ENCODE measurements around the gene POLE4.
A peak's percentile ranks its signal among the peaks of the same experiment; 100 is the strongest.

Gene POLE4

GRCh38 chr2:74947703-74948102 lies 10.7 kb upstream of the POLE4 start:
- Mint-ChIP-seq H3K27me3 (no peaks in the 10 kb centered on the region), H3K4me3 (no peak overlapping the region), H3K9me3 (no peaks in the 10 kb centered on the region), H3K27ac (ENCODE audit: low read depth) (no peak overlapping the region), H3K4me1 (no peaks in the 10 kb centered on the region), H3K36me3 (ENCODE audit: insufficient read depth) (peaks cover 8% of the 10 kb centered on the region)
- DNase-seq (ENCODE audit: low spot score in 2 of 2): no peak
- ATAC-seq (replicated peaks; ENCODE audit: extremely low read depth, poor library complexity, severe bottlenecking): no peak

GRCh38 chr2:74948779-74949178 lies 9.7 kb upstream of the POLE4 start:
- no peak overlapping the region for H3K4me3 Mint-ChIP-seq
- H3K27ac Mint-ChIP-seq (ENCODE audit: low read depth): no peak overlapping the region
- H3K4me1 Mint-ChIP-seq: no peaks in the 10 kb centered on the region
- peaks cover 8% of the 10 kb centered on the region for H3K36me3 Mint-ChIP-seq (ENCODE audit: insufficient read depth)
- no peaks in the 10 kb centered on the region for H3K9me3 Mint-ChIP-seq
- H3K27me3 Mint-ChIP-seq: no peaks in the 10 kb centered on the region
- ATAC-seq (replicated peaks; ENCODE audit: extremely low read depth, poor library complexity, severe bottlenecking) (no peak), DNase-seq (ENCODE audit: low spot score in 2 of 2) (no peak)

DNA sequence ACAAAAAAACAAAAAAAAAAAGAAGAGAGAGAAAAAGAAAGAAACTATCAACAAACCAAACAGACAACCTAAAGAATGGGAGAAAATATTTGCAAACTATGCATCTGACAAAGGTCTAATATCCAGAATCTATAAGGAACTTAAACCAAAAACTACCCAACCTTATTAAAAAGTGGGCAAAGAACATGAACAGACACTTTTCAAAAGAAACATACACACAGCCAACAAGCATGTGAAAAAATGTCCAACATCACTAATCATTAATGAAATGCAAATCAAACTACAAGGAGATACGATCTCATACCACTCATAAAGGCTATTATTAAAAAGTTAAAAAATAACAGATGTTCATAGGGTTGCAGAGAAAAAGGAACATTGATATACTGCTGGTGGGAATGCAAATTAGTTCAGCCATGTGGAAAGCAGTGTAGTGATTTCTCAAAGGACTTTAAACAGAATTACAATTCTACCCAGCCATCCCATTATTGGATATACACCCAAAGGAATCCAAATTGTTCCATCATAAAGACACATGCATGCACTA lies 7.2 kb upstream of the POLE4 start:
- peaks cover 6% of the 10 kb centered on the region for H3K4me1 Mint-ChIP-seq
- no peaks in the 10 kb centered on the region for H3K27me3 Mint-ChIP-seq
- ATAC-seq (replicated peaks; ENCODE audit: extremely low read depth, poor library complexity, severe bottlenecking): no peak

DNA sequence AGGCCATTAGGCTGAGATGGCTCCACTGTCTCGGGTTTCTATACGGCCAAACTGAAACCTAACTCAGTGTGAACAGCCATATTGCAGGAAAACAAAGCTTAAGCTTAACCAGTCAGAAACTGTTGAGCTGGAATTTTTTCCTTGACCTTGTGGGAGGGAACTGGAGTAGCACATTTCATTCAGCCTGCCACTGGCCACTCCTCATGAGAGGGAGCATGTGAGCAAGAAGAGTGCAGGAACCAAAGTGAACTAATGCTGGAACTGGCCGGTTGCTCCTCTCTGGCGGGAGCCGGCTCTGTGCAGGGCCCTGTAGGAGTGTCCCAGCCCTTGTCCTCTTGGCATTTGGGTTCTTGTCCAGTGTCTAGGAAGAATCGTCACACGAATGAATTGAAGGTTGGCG lies 5.9 kb upstream of the POLE4 start:
- Mint-ChIP-seq H3K27ac (ENCODE audit: low read depth) (no peak overlapping the region), H3K4me3 (no peak overlapping the region), H3K9me3 (no peaks in the 10 kb centered on the region), H3K4me1 (peaks cover 6% of the 10 kb centered on the region), H3K36me3 (ENCODE audit: insufficient read depth) (peaks cover 7% of the 10 kb centered on the region), H3K27me3 (no peaks in the 10 kb centered on the region)
- no peak for ATAC-seq (replicated peaks; ENCODE audit: extremely low read depth, poor library complexity, severe bottlenecking)
- no peak for DNase-seq (ENCODE audit: low spot score in 2 of 2)

More for the DNA sequence above, 7.2 kb upstream of the POLE4 start:
- peaks cover 11% of the 10 kb centered on the region for H3K36me3 Mint-ChIP-seq (ENCODE audit: insufficient read depth)
- no peak overlapping the region for H3K4me3 Mint-ChIP-seq
- no peak overlapping the region for H3K27ac Mint-ChIP-seq (ENCODE audit: low read depth)
- DNase-seq (ENCODE audit: low spot score in 2 of 2): no peak
- H3K9me3 Mint-ChIP-seq: no peaks in the 10 kb centered on the region

DNA sequence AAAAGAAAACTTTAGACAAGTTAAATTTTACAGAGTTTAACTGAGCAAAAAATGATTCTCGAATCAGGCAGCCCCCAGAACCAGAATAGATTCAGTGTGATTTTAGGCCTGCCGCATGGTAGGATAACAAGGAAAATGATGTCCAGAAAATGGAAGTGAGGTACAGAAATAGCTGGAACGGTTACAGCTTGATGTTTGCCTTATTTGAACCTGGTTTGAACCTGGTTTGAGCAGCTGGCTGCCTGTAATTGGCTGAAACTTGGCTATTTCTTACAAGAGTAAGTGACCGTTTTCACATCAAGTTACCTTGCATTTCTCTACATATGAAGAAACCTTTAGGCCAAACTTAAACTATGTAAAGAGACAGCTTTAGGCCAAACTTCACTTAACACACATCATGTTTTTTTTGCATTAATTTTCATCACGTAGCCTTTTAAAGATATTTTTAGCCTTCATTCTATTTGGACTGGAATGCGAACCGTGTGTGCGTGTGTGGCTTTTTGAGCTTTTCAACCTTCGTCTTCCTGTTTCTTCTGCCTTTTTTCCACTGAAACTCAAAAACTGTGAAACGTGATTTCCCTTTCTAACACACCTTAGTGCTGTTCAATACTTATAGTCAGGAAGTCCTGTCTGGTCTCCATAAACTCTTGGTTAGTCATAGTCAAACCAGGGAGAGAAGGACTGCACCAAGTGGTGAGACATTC lies 4.5 kb upstream of the POLE4 start:
- no peak overlapping the region for H3K27ac Mint-ChIP-seq (ENCODE audit: low read depth)

DNA sequence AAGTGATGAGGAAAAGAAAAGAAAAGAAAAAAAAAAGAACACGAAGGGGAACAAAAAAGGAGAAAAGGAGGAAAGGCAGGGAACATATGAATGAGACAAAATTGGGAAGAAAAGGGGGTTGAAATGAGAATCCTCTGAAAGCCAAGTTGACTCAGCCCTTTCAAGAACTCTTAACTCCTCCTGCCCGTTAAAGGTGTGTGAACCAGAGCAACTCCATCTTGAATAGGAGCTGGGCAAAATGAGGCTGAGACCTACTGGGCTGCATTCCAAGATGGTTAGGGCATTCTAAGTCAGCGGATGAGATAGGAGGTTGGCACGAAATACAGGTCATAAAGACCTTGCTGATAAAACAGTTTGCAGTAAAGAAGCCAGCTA lies 4.0 kb upstream of the POLE4 start:
- no peak for ATAC-seq (replicated peaks; ENCODE audit: extremely low read depth, poor library complexity, severe bottlenecking)
- H3K36me3 Mint-ChIP-seq (ENCODE audit: insufficient read depth): peaks cover 16% of the 10 kb centered on the region

More for the DNA sequence above, 4.5 kb upstream of the POLE4 start:
- no peaks in the 10 kb centered on the region for H3K9me3 Mint-ChIP-seq
- no peaks in the 10 kb centered on the region for H3K27me3 Mint-ChIP-seq
- H3K4me3 Mint-ChIP-seq: no peak overlapping the region
- H3K36me3 Mint-ChIP-seq (ENCODE audit: insufficient read depth): peaks cover 10% of the 10 kb centered on the region
- DNase-seq (ENCODE audit: low spot score in 2 of 2) (no peak), ATAC-seq (replicated peaks; ENCODE audit: extremely low read depth, poor library complexity, severe bottlenecking) (no peak)
- peaks cover 15% of the 10 kb centered on the region for H3K4me1 Mint-ChIP-seq

GRCh38 chr2:74957886-74958273 lies 563 bp upstream of the POLE4 start:
- H3K27me3 Mint-ChIP-seq: no peaks in the 10 kb centered on the region
- DNase-seq (ENCODE audit: low spot score in 2 of 2): no peak

More for the DNA sequence above, 4.0 kb upstream of the POLE4 start:
- H3K27me3 Mint-ChIP-seq: no peaks in the 10 kb centered on the region
- no peak overlapping the region for H3K27ac Mint-ChIP-seq (ENCODE audit: low read depth)
- no peak for DNase-seq (ENCODE audit: low spot score in 2 of 2)
- H3K4me3 Mint-ChIP-seq: no peak overlapping the region
- H3K4me1 Mint-ChIP-seq: peaks cover 20% of the 10 kb centered on the region
- no peaks in the 10 kb centered on the region for H3K9me3 Mint-ChIP-seq

DNA sequence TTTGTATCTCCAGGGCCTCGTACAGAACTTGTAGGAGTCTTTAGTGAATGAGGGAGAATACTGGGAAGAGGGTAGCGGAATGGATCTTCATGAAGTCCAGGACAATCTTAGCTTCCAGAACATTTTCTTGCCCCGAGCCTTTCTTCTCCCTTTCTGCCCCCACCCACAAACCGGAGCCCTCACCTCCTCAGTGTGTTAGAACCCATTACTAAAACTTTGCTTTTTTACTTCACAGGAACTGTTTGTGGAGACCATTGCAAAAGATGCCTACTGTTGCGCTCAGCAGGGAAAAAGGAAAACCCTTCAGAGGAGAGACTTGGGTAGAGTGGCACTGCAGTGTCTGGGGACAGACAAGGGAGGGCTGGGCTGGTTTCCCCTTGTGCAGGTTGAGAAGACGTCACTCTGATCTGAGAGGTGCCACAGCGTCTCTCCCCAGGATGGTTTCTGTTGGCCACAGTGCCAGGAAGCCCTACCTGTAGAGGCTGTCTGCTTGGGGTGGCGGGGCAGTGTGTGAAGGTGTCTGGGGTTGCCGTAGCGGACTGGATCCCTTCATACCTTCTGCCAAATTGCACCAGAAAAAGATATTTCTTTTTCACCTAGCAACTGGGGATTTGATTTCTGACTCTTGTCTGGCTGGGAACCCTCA lies 786 bp downstream of the POLE4 start:
- peak; percentile 61 for ATAC-seq (replicated peaks; ENCODE audit: extremely low read depth, poor library complexity, severe bottlenecking)
- Mint-ChIP-seq H3K27ac (ENCODE audit: low read depth) (peak overlapping the region; percentile 89), H3K36me3 (ENCODE audit: insufficient read depth) (peaks cover 23% of the 10 kb centered on the region), H3K9me3 (no peaks in the 10 kb centered on the region), H3K4me3 (peak overlapping the region; percentile 76), H3K4me1 (peaks cover 47% of the 10 kb centered on the region), H3K27me3 (no peaks in the 10 kb centered on the region)
- peak; percentile 16 to 46 for DNase-seq (ENCODE audit: low spot score in 2 of 2)

More at GRCh38 chr2:74957886-74958273, 563 bp upstream of the POLE4 start:
- ATAC-seq (replicated peaks; ENCODE audit: extremely low read depth, poor library complexity, severe bottlenecking): no peak
- H3K4me1 Mint-ChIP-seq: peaks cover 45% of the 10 kb centered on the region
- peaks cover 23% of the 10 kb centered on the region for H3K36me3 Mint-ChIP-seq (ENCODE audit: insufficient read depth)
- H3K27ac Mint-ChIP-seq (ENCODE audit: low read depth): peak overlapping the region; percentile 89
- peak overlapping the region; percentile 76 for H3K4me3 Mint-ChIP-seq
- H3K9me3 Mint-ChIP-seq: no peaks in the 10 kb centered on the region

DNA sequence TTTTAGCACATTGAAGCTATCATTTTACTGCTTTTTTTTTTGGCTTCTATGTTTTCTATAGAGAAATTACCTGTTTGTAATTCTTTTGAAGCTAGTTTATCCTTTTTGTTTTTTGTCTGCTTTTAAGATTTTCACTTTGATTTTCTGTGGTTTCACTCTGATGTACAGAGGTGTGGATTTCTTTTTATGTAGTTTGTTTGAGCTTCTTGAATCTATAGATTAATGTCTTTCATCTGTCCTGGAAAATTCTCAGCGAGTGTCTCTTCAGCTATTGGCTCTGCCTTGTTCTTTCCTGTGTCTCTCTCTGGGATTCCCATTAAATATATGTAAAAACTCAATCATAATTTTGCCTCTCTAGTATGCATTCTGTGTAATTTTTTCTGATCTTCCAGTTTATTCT lies 8.4 kb downstream of the POLE4 start:
- no peak overlapping the region for H3K4me3 Mint-ChIP-seq

GRCh38 chr2:74975016-74975415 lies 16.6 kb downstream of the POLE4 start:
- Mint-ChIP-seq H3K36me3 (ENCODE audit: insufficient read depth) (peaks cover 2% of the 10 kb centered on the region), H3K4me3 (no peak overlapping the region), H3K27me3 (no peaks in the 10 kb centered on the region), H3K4me1 (no peaks in the 10 kb centered on the region), H3K9me3 (no peaks in the 10 kb centered on the region), H3K27ac (ENCODE audit: low read depth) (no peak overlapping the region)
- DNase-seq (ENCODE audit: low spot score in 2 of 2) (no peak), ATAC-seq (replicated peaks; ENCODE audit: extremely low read depth, poor library complexity, severe bottlenecking) (no peak)

More for the DNA sequence above, 8.4 kb downstream of the POLE4 start:
- ATAC-seq (replicated peaks; ENCODE audit: extremely low read depth, poor library complexity, severe bottlenecking) (no peak), DNase-seq (ENCODE audit: low spot score in 2 of 2) (no peak)
- H3K4me1 Mint-ChIP-seq: peaks cover 24% of the 10 kb centered on the region
- peaks cover 13% of the 10 kb centered on the region for H3K36me3 Mint-ChIP-seq (ENCODE audit: insufficient read depth)
- no peaks in the 10 kb centered on the region for H3K27me3 Mint-ChIP-seq
- peak overlapping the region; percentile 63 for H3K27ac Mint-ChIP-seq (ENCODE audit: low read depth)
- H3K9me3 Mint-ChIP-seq: no peaks in the 10 kb centered on the region

GRCh38 chr2:74979844-74980243 lies 21.4 kb downstream of the POLE4 start:
- H3K27ac Mint-ChIP-seq (ENCODE audit: low read depth): no peak overlapping the region
- no peak for ATAC-seq (replicated peaks; ENCODE audit: extremely low read depth, poor library complexity, severe bottlenecking)
- no peak for DNase-seq (ENCODE audit: low spot score in 2 of 2)
- H3K4me1 Mint-ChIP-seq: no peaks in the 10 kb centered on the region
- no peak overlapping the region for H3K4me3 Mint-ChIP-seq
- no peaks in the 10 kb centered on the region for H3K9me3 Mint-ChIP-seq
- H3K27me3 Mint-ChIP-seq: no peaks in the 10 kb centered on the region
- H3K36me3 Mint-ChIP-seq (ENCODE audit: insufficient read depth): peaks cover 6% of the 10 kb centered on the region

- no peak for ATAC-seq (replicated peaks; ENCODE audit: extremely low read depth, poor library complexity, severe bottlenecking)
- Mint-ChIP-seq H3K4me3 (no peak overlapping the region), H3K27me3 (no peaks in the 10 kb centered on the region), H3K4me1 (no peaks in the 10 kb centered on the region), H3K36me3 (ENCODE audit: insufficient read depth) (peaks cover 8% of the 10 kb centered on the region), H3K27ac (ENCODE audit: low read depth) (no peak overlapping the region), H3K9me3 (no peaks in the 10 kb centered on the region)
- DNase-seq (ENCODE audit: low spot score in 2 of 2): no peak
These were observed 24.1 kb downstream of the POLE4 start for GRCh38 chr2:74982577-74982976.
